Measurements from ENCODE around the gene S1PR2. TPM values are rescaled to one million over a fixed set of nuclear protein-coding genes. Genes with fewer than 3 reads are reported as not detected.

Gene S1PR2
- total and polyA plus RNA-seq, 2 donors from 2014 or later, result 1.5 to 6.3 TPM

- Histone ChIP-seq H3K4me1 (ENCODE audit: control insufficient read depth in 2 of 3, insufficient read depth in 2 of 3, low read depth in 1 of 3, low read length in 3 of 3) (no peaks in the 10 kb centered on the region), H3K9me3 (ENCODE audit: control insufficient read depth in 2 of 3, insufficient read depth in 1 of 3, low read length in 3 of 3) (no peaks in the 10 kb centered on the region), H3K4me3 (ENCODE audit: low read length in 3 of 3) (no peak overlapping the region), H3K9ac (ENCODE audit: low read length in 3 of 3) (no peak overlapping the region), H3K27me3 (ENCODE audit: control insufficient read depth, insufficient read depth, low read length) (no peaks in the 10 kb centered on the region), H3K27ac (ENCODE audit: low read depth in 2 of 2, low read length in 2 of 2) (no peak overlapping the region), H3K36me3 (ENCODE audit: control insufficient read depth in 2 of 3, insufficient read depth in 3 of 3, low read length in 3 of 3) (peaks cover 0 to 5% (median 0%) of the 10 kb centered on the region in 3 donors)
- intact Hi-C loops (cut with DNase I), result no loop called here
- FAIRE-seq, result no peak
- no peak for TF ChIP-seq CTCF (IDR thresholded peaks at IDR 0.05; ENCODE audit: borderline replicate concordance, extremely low read depth, insufficient read depth)
- DNase-seq, result no peak
Observed at GRCh38 chr19:10278935-10279334, 47.8 kb upstream of the S1PR2 start.

- intact Hi-C loops (cut with DNase I), result no loop called here
- no peak overlapping the region for H3K4me3 ChIP-seq (ENCODE audit: low read length in 3 of 3)
- no peaks in the 10 kb centered on the region for H3K9me3 ChIP-seq (ENCODE audit: control insufficient read depth in 2 of 3, insufficient read depth in 1 of 3, low read length in 3 of 3)
- no peak overlapping the region for H3K9ac ChIP-seq (ENCODE audit: low read length in 3 of 3)
- DNase-seq (no peak), FAIRE-seq (no peak)
- H3K27ac ChIP-seq (ENCODE audit: low read depth in 2 of 2, low read length in 2 of 2), result no peak overlapping the region
- peaks cover 0 to 5% (median 0%) of the 10 kb centered on the region in 3 donors for H3K36me3 ChIP-seq (ENCODE audit: control insufficient read depth in 2 of 3, insufficient read depth in 3 of 3, low read length in 3 of 3)
- TF ChIP-seq CTCF (IDR thresholded peaks at IDR 0.05; ENCODE audit: borderline replicate concordance, extremely low read depth, insufficient read depth), result no peak
- H3K4me1 ChIP-seq (ENCODE audit: control insufficient read depth in 2 of 3, insufficient read depth in 2 of 3, low read depth in 1 of 3, low read length in 3 of 3), result no peaks in the 10 kb centered on the region
- no peaks in the 10 kb centered on the region for H3K27me3 ChIP-seq (ENCODE audit: control insufficient read depth, insufficient read depth, low read length)
Observed at GRCh38 chr19:10277795-10278589, 46.9 kb upstream of the S1PR2 start.

GRCh38 chr19:10274589-10274988 lies 43.5 kb upstream of the S1PR2 start:
- Histone ChIP-seq H3K27ac (ENCODE audit: low read depth in 2 of 2, low read length in 2 of 2) (no peak overlapping the region), H3K9me3 (ENCODE audit: control insufficient read depth in 2 of 3, insufficient read depth in 1 of 3, low read length in 3 of 3) (no peaks in the 10 kb centered on the region), H3K36me3 (ENCODE audit: control insufficient read depth in 2 of 3, insufficient read depth in 3 of 3, low read length in 3 of 3) (peaks cover 0 to 5% (median 0%) of the 10 kb centered on the region in 3 donors), H3K27me3 (ENCODE audit: control insufficient read depth, insufficient read depth, low read length) (peaks cover 9% of the 10 kb centered on the region), H3K9ac (ENCODE audit: low read length in 3 of 3) (no peak overlapping the region), H3K4me3 (ENCODE audit: low read length in 3 of 3) (no peak overlapping the region), H3K4me1 (ENCODE audit: control insufficient read depth in 2 of 3, insufficient read depth in 2 of 3, low read depth in 1 of 3, low read length in 3 of 3) (peaks cover 0 to 9% (median 0%) of the 10 kb centered on the region in 3 donors)
- TF ChIP-seq CTCF (IDR thresholded peaks at IDR 0.05; ENCODE audit: borderline replicate concordance, extremely low read depth, insufficient read depth), result no peak
- no peak for FAIRE-seq
- intact Hi-C loops (cut with DNase I), result no loop called here
- DNase-seq, result no peak

Data from kidney (tissue), 14 donors.